Measurements from ENCODE around the gene CLEC16A.

CLEC16A gene

DNA sequence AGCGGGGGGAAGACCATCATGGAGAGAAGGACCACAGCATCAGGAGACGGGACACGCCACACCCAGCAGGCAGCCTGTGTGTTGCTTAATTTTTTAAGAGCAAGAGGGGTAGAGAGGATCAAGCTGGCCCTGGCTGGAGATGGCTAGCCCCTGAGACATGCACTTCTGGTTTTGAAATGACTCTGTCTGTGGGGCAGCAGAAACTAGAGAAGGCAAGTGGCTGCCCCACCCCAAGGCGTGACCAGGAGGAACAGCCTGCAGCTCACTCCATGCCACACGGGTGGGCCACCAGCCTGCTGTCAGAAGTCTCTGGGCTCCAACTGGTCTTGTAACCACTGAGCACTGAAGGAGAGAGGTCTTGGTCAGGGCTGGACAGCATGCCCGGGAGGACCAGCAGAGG lies 236.1 kb downstream of the CLEC16A start:
- Histone ChIP-seq H3K4me3 (replicated peaks; ENCODE audit: insufficient read depth, low read length) (no peak overlapping the region), H3K27me3 (ENCODE audit: insufficient read depth, poor library complexity, severe bottlenecking) (no peaks in the 10 kb centered on the region), H3K27ac (replicated peaks) (no peak overlapping the region)
- DNase-seq (ENCODE audit: low read depth in 1 of 2, low spot score in 1 of 2): no peak
- TF ChIP-seq SPI1 (IDR thresholded peaks at IDR 0.05; ENCODE audit: borderline replicate concordance, low read depth) (no peak), CTCF (IDR thresholded peaks at IDR 0.05; ENCODE audit: insufficient read depth, low read length) (no peak), POLR2AphosphoS5 (IDR thresholded peaks at IDR 0.05; ENCODE audit: low read depth) (no peak), GABPA (IDR thresholded peaks at IDR 0.05; ENCODE audit: low read depth) (no peak)
- TF ChIP-seq, protein P1, sequence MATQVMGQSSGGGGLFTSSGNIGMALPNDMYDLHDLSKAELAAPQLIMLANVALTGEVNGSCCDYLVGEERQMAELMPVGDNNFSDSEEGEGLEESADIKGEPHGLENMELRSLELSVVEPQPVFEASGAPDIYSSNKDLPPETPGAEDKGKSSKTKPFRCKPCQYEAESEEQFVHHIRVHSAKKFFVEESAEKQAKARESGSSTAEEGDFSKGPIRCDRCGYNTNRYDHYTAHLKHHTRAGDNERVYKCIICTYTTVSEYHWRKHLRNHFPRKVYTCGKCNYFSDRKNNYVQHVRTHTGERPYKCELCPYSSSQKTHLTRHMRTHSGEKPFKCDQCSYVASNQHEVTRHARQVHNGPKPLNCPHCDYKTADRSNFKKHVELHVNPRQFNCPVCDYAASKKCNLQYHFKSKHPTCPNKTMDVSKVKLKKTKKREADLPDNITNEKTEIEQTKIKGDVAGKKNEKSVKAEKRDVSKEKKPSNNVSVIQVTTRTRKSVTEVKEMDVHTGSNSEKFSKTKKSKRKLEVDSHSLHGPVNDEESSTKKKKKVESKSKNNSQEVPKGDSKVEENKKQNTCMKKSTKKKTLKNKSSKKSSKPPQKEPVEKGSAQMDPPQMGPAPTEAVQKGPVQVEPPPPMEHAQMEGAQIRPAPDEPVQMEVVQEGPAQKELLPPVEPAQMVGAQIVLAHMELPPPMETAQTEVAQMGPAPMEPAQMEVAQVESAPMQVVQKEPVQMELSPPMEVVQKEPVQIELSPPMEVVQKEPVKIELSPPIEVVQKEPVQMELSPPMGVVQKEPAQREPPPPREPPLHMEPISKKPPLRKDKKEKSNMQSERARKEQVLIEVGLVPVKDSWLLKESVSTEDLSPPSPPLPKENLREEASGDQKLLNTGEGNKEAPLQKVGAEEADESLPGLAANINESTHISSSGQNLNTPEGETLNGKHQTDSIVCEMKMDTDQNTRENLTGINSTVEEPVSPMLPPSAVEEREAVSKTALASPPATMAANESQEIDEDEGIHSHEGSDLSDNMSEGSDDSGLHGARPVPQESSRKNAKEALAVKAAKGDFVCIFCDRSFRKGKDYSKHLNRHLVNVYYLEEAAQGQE (IDR thresholded peaks at IDR 0.05; ENCODE audit: insufficient replicate concordance, low read depth): no peak

- no peak overlapping the region for H3K27ac ChIP-seq (replicated peaks)
These were observed 237.0 kb downstream of the CLEC16A start for GRCh38 chr16:11181242-11181898.

GRCh38 chr16:11181899-11182279 lies 237.5 kb downstream of the CLEC16A start:
- Histone ChIP-seq H3K27ac (replicated peaks) (no peak overlapping the region), H3K27me3 (ENCODE audit: insufficient read depth, poor library complexity, severe bottlenecking) (no peaks in the 10 kb centered on the region), H3K4me3 (replicated peaks; ENCODE audit: insufficient read depth, low read length) (no peak overlapping the region)
- TF ChIP-seq GABPA (IDR thresholded peaks at IDR 0.05; ENCODE audit: low read depth) (no peak), SPI1 (IDR thresholded peaks at IDR 0.05; ENCODE audit: borderline replicate concordance, low read depth) (0 out of 2 replicates have a peak, but pooled peaks have one; percentile 4), POLR2AphosphoS5 (IDR thresholded peaks at IDR 0.05; ENCODE audit: low read depth) (no peak)
- peak; percentile 47 to 68 for DNase-seq (ENCODE audit: low read depth in 1 of 2, low spot score in 1 of 2)

More at GRCh38 chr16:11181242-11181898, 237.0 kb downstream of the CLEC16A start:
- DNase-seq (ENCODE audit: low read depth in 1 of 2, low spot score in 1 of 2): no peak
- TF ChIP-seq POLR2AphosphoS5 (IDR thresholded peaks at IDR 0.05; ENCODE audit: low read depth): no peak
- TF ChIP-seq, protein P1 (IDR thresholded peaks at IDR 0.05; ENCODE audit: insufficient replicate concordance, low read depth): no peak
- TF ChIP-seq SPI1 (IDR thresholded peaks at IDR 0.05; ENCODE audit: borderline replicate concordance, low read depth): no peak
- TF ChIP-seq GABPA (IDR thresholded peaks at IDR 0.05; ENCODE audit: low read depth): no peak
- TF ChIP-seq CTCF (IDR thresholded peaks at IDR 0.05; ENCODE audit: insufficient read depth, low read length): no peak
- H3K4me3 ChIP-seq (replicated peaks; ENCODE audit: insufficient read depth, low read length): no peak overlapping the region
- no peaks in the 10 kb centered on the region for H3K27me3 ChIP-seq (ENCODE audit: insufficient read depth, poor library complexity, severe bottlenecking)

- TF ChIP-seq GABPA (IDR thresholded peaks at IDR 0.05; ENCODE audit: low read depth) (no peak), POLR2AphosphoS5 (IDR thresholded peaks at IDR 0.05; ENCODE audit: low read depth) (no peak), CTCF (IDR thresholded peaks at IDR 0.05; ENCODE audit: insufficient read depth, low read length) (no peak), SPI1 (IDR thresholded peaks at IDR 0.05; ENCODE audit: borderline replicate concordance, low read depth) (no peak)
- TF ChIP-seq, protein P1 (IDR thresholded peaks at IDR 0.05; ENCODE audit: insufficient replicate concordance, low read depth): no peak
- Histone ChIP-seq H3K27ac (replicated peaks) (no peak overlapping the region), H3K4me3 (replicated peaks; ENCODE audit: insufficient read depth, low read length) (no peak overlapping the region), H3K27me3 (ENCODE audit: insufficient read depth, poor library complexity, severe bottlenecking) (no peaks in the 10 kb centered on the region)
- DNase-seq (ENCODE audit: low read depth in 1 of 2, low spot score in 1 of 2): no peak
These were observed 238.0 kb downstream of the CLEC16A start for GRCh38 chr16:11182411-11182810.

Data from HL-60 (cell line).